Uterus (tissue), 4 donors: Measurements from ENCODE around the gene POGK. TPM values are rescaled to one million over a fixed set of nuclear protein-coding genes. Genes with fewer than 3 reads are reported as not detected.
"Not testable (repeated sequence)": the region's sequence is repeated elsewhere in the genome, so short reads cannot be mapped to it uniquely, and the experiment has no call there.

ENCODE experiments used
- DNase-seq, 2 donors: peaks; one replicate each; pipeline ENCODE4 v3.0.0-alpha.2; 2019 to 2020
- H3K27ac ChIP-seq, 2 donors: fragments of 200-600 bp; sonication (generic); 1 replicate in 1 of 2; 2 replicates in 1 of 2; pipeline ENCODE4 v1.5.1; 2016 to 2018
- H3K27me3 ChIP-seq, 2 donors: fragments of 200-600 bp; sonication (generic); one replicate each; pipeline ENCODE4 v1.5.1; 2018 to 2019; ENCODE audit warnings: control low read depth in 1 of 2
- H3K36me3 ChIP-seq, 2 donors: fragments of 200-600 bp; sonication (generic); one replicate each; pipeline ENCODE4 v1.5.1; 2019; ENCODE audit warnings: control low read depth in 1 of 2
- H3K4me1 ChIP-seq, 2 donors: fragments of 200-600 bp; sonication (generic); one replicate each; pipeline ENCODE4 v1.5.1; 2018 to 2019; ENCODE audit warnings: control low read depth in 1 of 2
- H3K4me3 ChIP-seq, 2 donors: fragments of 200-600 bp; sonication (generic); 1 replicate in 1 of 2; 2 replicates in 1 of 2; pipeline ENCODE4 v1.5.1; 2018 to 2019; ENCODE audit warnings: mild to moderate bottlenecking in 1 of 2
- H3K9me3 ChIP-seq, 2 donors: fragments of 200-600 bp; sonication (generic); one replicate each; pipeline ENCODE4 v1.5.1; 2019; ENCODE audit warnings: control low read depth in 1 of 2
- CTCF ChIP-seq, 4 experiments: fragments of 200-600 bp in 2 of 4; fragments of 450-650 bp in 2 of 4; sonication (generic) in 2 of 4; IDR thresholded peaks; one replicate each; pipeline ENCODE4 v1.5.1; 2016 to 2019; ENCODE audit warnings: antibody characterized with exemption in 4 of 4, mild to moderate bottlenecking in 2 of 4, moderate library complexity in 1 of 4
- POLR2A ChIP-seq, 2 donors: fragments of 450-650 bp; IDR thresholded peaks; one replicate each; pipeline ENCODE4 v1.6.1; 2016; ENCODE audit warnings: antibody characterized with exemption in 2 of 2, mild to moderate bottlenecking in 1 of 2, moderate library complexity in 1 of 2
- intact Hi-C: fragments of 100-400 bp; cut with DNase I; formaldehyde crosslinking; loops from one replicate; pipeline ENCODE4 v1.15.1; 2023; ENCODE audit warnings: low total_unique reads
- total RNA-seq, 4 donors: library from RNA; depleted of rRNA in 3 of 4; stranded (reverse); fragments of >200 nt in 3 of 4; gene quantifications; one replicate each; pipeline versions ENCODE4 v1.1.0 to v1.2.4, GENCODE V29; 2014 to 2023
- donor health status: DM: yes; HTN: yes; CAD: no.

Gene POGK
- total RNA-seq, 4 donors from 2014 or later: 21.2 to 46.1 (median 33.8) TPM

- H3K36me3 ChIP-seq: no peaks in the 10 kb centered on the region
- intact Hi-C loops: no loop called here
- peak within 1 kb of the TSS; percentile 69 to 83 for H3K4me3 ChIP-seq
- peak; percentile 98 to 99 for DNase-seq
- peaks cover 0 to 11% of the 10 kb centered on the region in 2 donors for H3K4me1 ChIP-seq
- peak within 1 kb of the TSS; percentile 87 to 94 for H3K27ac ChIP-seq
- no peaks in the 10 kb centered on the region for H3K27me3 ChIP-seq
- H3K9me3 ChIP-seq: no peaks in the 10 kb centered on the region
- TF ChIP-seq POLR2A (IDR thresholded peaks at IDR 0.05) (peak; percentile 65 to 74), CTCF (IDR thresholded peaks at IDR 0.05) (peak in 3 of 4 experiments; percentile 25 to 36 (median 36))
These were observed 36.7 kb downstream of the POGK start, which contains the start of gene TADA1 for GRCh38 chr1:166875734-166876539. Gene TADA1, minus strand, starts transcription at chr1:166876264. Its CDS starts 31 bp downstream, at chr1:166876233.

- Histone ChIP-seq H3K27me3 (no peaks in the 10 kb centered on the region), H3K4me3 (peak overlapping the region; percentile 37 to 69), H3K27ac (peak overlapping the region; percentile 36 to 72), H3K9me3 (no peaks in the 10 kb centered on the region), H3K4me1 (peaks cover 0 to 11% of the 10 kb centered on the region in 2 donors), H3K36me3 (no peaks in the 10 kb centered on the region)
- intact Hi-C loops: no loop called here
- no peak for TF ChIP-seq POLR2A (IDR thresholded peaks at IDR 0.05)
- TF ChIP-seq CTCF (IDR thresholded peaks at IDR 0.05): peak in 2 of 4 experiments; percentile 1 to 42
- no peak for DNase-seq
These were observed 37.2 kb downstream of the POGK start for GRCh38 chr1:166876540-166876838.

- intact Hi-C loops, H3K36me3 ChIP-seq, DNase-seq, H3K9me3 ChIP-seq, H3K4me3 ChIP-seq, H3K27me3 ChIP-seq, H3K27ac ChIP-seq: not testable (repeated sequence)
- peaks cover 0 to 11% of the 10 kb centered on the region in 2 donors for H3K4me1 ChIP-seq
These were observed 39.1 kb downstream of the POGK start for GRCh38 chr1:166878173-166878917.

GRCh38 chr1:166882893-166883292 is 43.6 kb downstream of the POGK start:
- TF ChIP-seq POLR2A (IDR thresholded peaks at IDR 0.05): no peak
- TF ChIP-seq CTCF (IDR thresholded peaks at IDR 0.05): no peak

GRCh38 chr1:166884040-166884642 is 44.9 kb downstream of the POGK start:
- no peak overlapping the region for H3K27ac ChIP-seq
- no peaks in the 10 kb centered on the region for H3K9me3 ChIP-seq
- no peaks in the 10 kb centered on the region for H3K27me3 ChIP-seq
- intact Hi-C loops: no loop called here
- H3K36me3 ChIP-seq: no peaks in the 10 kb centered on the region
- H3K4me1 ChIP-seq: no peaks in the 10 kb centered on the region
- no peak overlapping the region for H3K4me3 ChIP-seq
- TF ChIP-seq CTCF (IDR thresholded peaks at IDR 0.05): peak; percentile 59 to 67 (median 60)
- TF ChIP-seq POLR2A (IDR thresholded peaks at IDR 0.05): no peak
- DNase-seq: peak; percentile 27 to 60

More at GRCh38 chr1:166882893-166883292, 43.6 kb downstream of the POGK start:
- Histone ChIP-seq H3K27ac (no peak overlapping the region), H3K36me3 (no peaks in the 10 kb centered on the region), H3K4me1 (no peaks in the 10 kb centered on the region), H3K27me3 (no peaks in the 10 kb centered on the region), H3K4me3 (no peak overlapping the region), H3K9me3 (no peaks in the 10 kb centered on the region)
- intact Hi-C loops: no loop called here
- no peak for DNase-seq
